ENCODE measurements around the gene NHS.

- no peak for TF ChIP-seq POLR2AphosphoS5 (IDR thresholded peaks at IDR 0.05; ENCODE audit: insufficient read depth in 1 of 2, low read depth in 1 of 2)
- TF ChIP-seq CTCF (IDR thresholded peaks at IDR 0.05) = no peak
- TF ChIP-seq POLR2A (IDR thresholded peaks at IDR 0.05) = no peak
Observed at GRCh38 chrX:17525762-17526555, 151.0 kb downstream of the NHS start.

All from vagina (tissue), 2 donors.